Hepatocyte (in vitro differentiated cells): Measurements from ENCODE around the gene EDEM1. TPM values are rescaled to one million over a fixed set of nuclear protein-coding genes. Genes with fewer than 3 reads are reported as not detected.

Experiments
- DNase-seq: peaks from one replicate; pipeline ENCODE4 v3.0.0-alpha.2; 2016; ENCODE audit warnings: low spot score
- H2AFZ ChIP-seq: fragments of 200-600 bp; sonication (generic); 2 replicates; pipeline ENCODE4 v1.6.0; 2016; ENCODE audit warnings: antibody characterized with exemption, mild to moderate bottlenecking
- H3K27ac ChIP-seq: fragments of 200-600 bp; sonication (generic); 2 replicates; pipeline ENCODE4 v1.5.1; 2016; ENCODE audit warnings: mild to moderate bottlenecking
- H3K27me3 ChIP-seq: fragments of 200-600 bp; sonication (generic); 2 replicates; pipeline ENCODE4 v1.6.1; 2016
- H3K36me3 ChIP-seq: fragments of 200-600 bp; sonication (generic); replicated peaks from 2 replicates; pipeline ENCODE4 v1.5.1; 2016; ENCODE audit warnings: low read depth; ENCODE audit not compliant: insufficient read depth
- H3K4me1 ChIP-seq: fragments of 200-600 bp; sonication (generic); 2 replicates; pipeline ENCODE4 v1.5.1; 2016; ENCODE audit warnings: mild to moderate bottlenecking, moderate library complexity; ENCODE audit not compliant: insufficient read depth
- H3K4me2 ChIP-seq: fragments of 200-600 bp; sonication (generic); 2 replicates; pipeline ENCODE4 v1.6.0; 2016
- H3K4me3 ChIP-seq: fragments of 200-600 bp; sonication (generic); 2 replicates; pipeline ENCODE4 v1.5.1; 2016; ENCODE audit warnings: mild to moderate bottlenecking
- H3K79me2 ChIP-seq: fragments of 200-600 bp; sonication (generic); 2 replicates; pipeline ENCODE4 v1.6.0; 2017; ENCODE audit warnings: mild to moderate bottlenecking
- H3K9me2 ChIP-seq: fragments of 200-600 bp; sonication (generic); replicated peaks from 2 replicates; pipeline ENCODE4 v1.6.0; 2017; ENCODE audit warnings: mild to moderate bottlenecking; ENCODE audit not compliant: insufficient read depth
- H3K9me3 ChIP-seq: fragments of 200-600 bp; sonication (generic); 2 replicates; pipeline ENCODE4 v1.5.1; 2016; ENCODE audit warnings: low read depth, mild to moderate bottlenecking
- H4K20me1 ChIP-seq: fragments of 200-600 bp; sonication (generic); 2 replicates; pipeline ENCODE4 v1.6.0; 2016; ENCODE audit warnings: mild to moderate bottlenecking; ENCODE audit not compliant: insufficient read depth, poor library complexity, severe bottlenecking
- CTCF ChIP-seq: fragments of 200-600 bp; sonication (generic); IDR thresholded peaks from 2 replicates; pipeline ENCODE4 v1.5.1; 2016; ENCODE audit warnings: antibody characterized with exemption, mild to moderate bottlenecking; ENCODE audit not compliant: poor library complexity
- EZH2 ChIP-seq: fragments of 200-600 bp; sonication (generic); IDR thresholded peaks from 2 replicates; pipeline ENCODE4 v1.6.1; 2016; ENCODE audit warnings: antibody characterized with exemption, mild to moderate bottlenecking, borderline replicate concordance
- EZH2phosphoT487 ChIP-seq: fragments of 200-600 bp; sonication (generic); IDR thresholded peaks from one replicate; pipeline ENCODE4 v1.6.1; 2018; ENCODE audit warnings: antibody characterized with exemption, mild to moderate bottlenecking, low read depth, moderate library complexity; ENCODE audit not compliant: unreplicated experiment, severe bottlenecking
- WGBS: methylation state at CpG from one replicate; pipeline ENCODE4 v1.1.6; 2016; ENCODE audit warnings: low lambda C conversion rate; ENCODE audit errors: missing lambda C conversion rate; 5-methylcytosine and 5-hydroxymethylcytosine counted together
- polyA plus RNA-seq: library from polyadenylated mRNA; unstranded; fragments of >200 nt; fragmentation: Nextera tagmentation; extraction: Ambion mirVana; gene quantifications from 2 replicates; pipeline ENCODE4 v1.2.1, GENCODE V29; 2016
- total RNA-seq: library from RNA; depleted of rRNA; stranded (reverse); fragments of >200 nt; gene quantifications from 2 replicates; pipeline ENCODE4 v1.2.3, GENCODE V29; 2014

Gene EDEM1
- total and polyA plus RNA-seq, 2 experiments from 2014 or later = 18.5 to 58.3 TPM

GRCh38 chr3:5250467-5251195, 63.1 kb downstream of the EDEM1 start:
- no peak overlapping the region for H3K27ac ChIP-seq
- 68% methylated on average over 9 of the region's 9 CpGs for WGBS

GRCh38 chr3:5251196-5251583, 63.7 kb downstream of the EDEM1 start:
- peak overlapping the region; percentile 47 for H3K4me2 ChIP-seq
- 76% methylated on average over 6 of the region's 6 CpGs for WGBS
- H3K27me3 ChIP-seq = no peaks in the 10 kb centered on the region
- no peak overlapping the region for H3K27ac ChIP-seq
- H3K36me3 ChIP-seq = no peaks in the 10 kb centered on the region
- H4K20me1 ChIP-seq = no peaks in the 10 kb centered on the region
- no peak for DNase-seq
- no peaks in the 10 kb centered on the region for H3K9me3 ChIP-seq
- H3K4me1 ChIP-seq = peaks cover 6% of the 10 kb centered on the region
- H3K4me3 ChIP-seq = no peak overlapping the region
- TF ChIP-seq EZH2 (no peak), EZH2phosphoT487 (no peak), CTCF (no peak)
- no peaks in the 10 kb centered on the region for H3K9me2 ChIP-seq
- no peaks in the 10 kb centered on the region for H3K79me2 ChIP-seq
- H2AFZ ChIP-seq = no peak overlapping the region

More at GRCh38 chr3:5250467-5251195, 63.1 kb downstream of the EDEM1 start:
- no peak overlapping the region for H3K4me3 ChIP-seq
- TF ChIP-seq CTCF (no peak), EZH2phosphoT487 (no peak), EZH2 (no peak)
- no peaks in the 10 kb centered on the region for H3K36me3 ChIP-seq
- H3K9me2 ChIP-seq = no peaks in the 10 kb centered on the region
- H3K4me2 ChIP-seq = peak overlapping the region; percentile 47
- no peak for DNase-seq
- H3K9me3 ChIP-seq = no peaks in the 10 kb centered on the region
- H3K27me3 ChIP-seq = no peaks in the 10 kb centered on the region
- H4K20me1 ChIP-seq = no peaks in the 10 kb centered on the region
- H3K4me1 ChIP-seq = peaks cover 6% of the 10 kb centered on the region
- no peaks in the 10 kb centered on the region for H3K79me2 ChIP-seq
- peak overlapping the region; percentile 36 for H2AFZ ChIP-seq

- no peaks in the 10 kb centered on the region for H4K20me1 ChIP-seq
- no peak for TF ChIP-seq EZH2phosphoT487
- no peak for TF ChIP-seq CTCF
- no peak for TF ChIP-seq EZH2
- no peaks in the 10 kb centered on the region for H3K36me3 ChIP-seq
- no peak overlapping the region for H3K4me2 ChIP-seq
- no peaks in the 10 kb centered on the region for H3K9me2 ChIP-seq
- 82% methylated on average over 3 of the region's 3 CpGs for WGBS
- H3K4me1 ChIP-seq = peaks cover 6% of the 10 kb centered on the region
- H3K79me2 ChIP-seq = no peaks in the 10 kb centered on the region
- no peak overlapping the region for H3K27ac ChIP-seq
- H3K27me3 ChIP-seq = no peaks in the 10 kb centered on the region
- H3K9me3 ChIP-seq = no peaks in the 10 kb centered on the region
- no peak overlapping the region for H3K4me3 ChIP-seq
- DNase-seq = no peak
- no peak overlapping the region for H2AFZ ChIP-seq
Observed at GRCh38 chr3:5252131-5252530, 64.6 kb downstream of the EDEM1 start.
